GM23338 (cell line): ENCODE results near the gene SGK1.

ENCODE experiments used
- CREB1 ChIP-seq: fragments of 250-450 bp; sonication (Bioruptor Pico); IDR thresholded peaks from 2 replicates; pipeline ENCODE4 v1.5.0; 2020; ENCODE audit warnings: low read depth, mild to moderate bottlenecking, moderate library complexity
- EZH2 ChIP-seq: fragments of 200-600 bp; sonication (generic); IDR thresholded peaks from one replicate; pipeline ENCODE4 v1.8.0; 2017; ENCODE audit warnings: antibody characterized with exemption, mild to moderate bottlenecking, low read depth; ENCODE audit not compliant: unreplicated experiment
- EZH2phosphoT487 ChIP-seq: fragments of 200-600 bp; sonication (generic); IDR thresholded peaks from one replicate; pipeline ENCODE4 v1.8.1; 2018; ENCODE audit warnings: antibody characterized with exemption; ENCODE audit not compliant: unreplicated experiment
- NANOG ChIP-seq: IDR thresholded peaks from 2 replicates; pipeline ENCODE4 v1.6.1; 2016; ENCODE audit warnings: antibody characterized with exemption, borderline replicate concordance
- POLR2AphosphoS5 ChIP-seq: IDR thresholded peaks from 2 replicates; pipeline ENCODE4 v1.6.1; 2016; ENCODE audit warnings: antibody characterized with exemption, low read depth
- ZNF114 ChIP-seq: fragments of 250-450 bp; sonication (Bioruptor Pico); IDR thresholded peaks from 2 replicates; pipeline ENCODE4 v1.5.0; 2020; ENCODE audit warnings: mild to moderate bottlenecking, moderate library complexity
- ZNF331 ChIP-seq: fragments of 250-450 bp; sonication (Bioruptor Pico); IDR thresholded peaks from 2 replicates; pipeline ENCODE4 v1.5.0; 2020; ENCODE audit warnings: low read depth, mild to moderate bottlenecking, moderate library complexity
- TF ChIP-seq, protein P1 (sequence below), 2 experiments: fragments of 200-600 bp in 1 of 2; sonication (generic) in 1 of 2; conservative IDR thresholded peaks; 2 replicates each; pipeline versions ENCODE4 v1.5.1 to v1.6.1; 2016 to 2017; ENCODE audit warnings: antibody characterized with exemption in 2 of 2, low read depth in 2 of 2, mild to moderate bottlenecking in 2 of 2, moderate library complexity in 1 of 2
- TF ChIP-seq, protein P2 (sequence below): IDR thresholded peaks from one replicate; pipeline ENCODE4 v1.6.1; 2018; ENCODE audit warnings: antibody characterized with exemption; ENCODE audit not compliant: unreplicated experiment
- TF ChIP-seq, protein P3 (sequence below): IDR thresholded peaks from 2 replicates; pipeline ENCODE4 v1.6.1; 2016; ENCODE audit warnings: antibody characterized with exemption
- TF ChIP-seq, protein P4 (sequence below): fragments of 250-450 bp; sonication (Bioruptor Pico); IDR thresholded peaks from 2 replicates; pipeline ENCODE4 v1.5.0; 2020; ENCODE audit warnings: mild to moderate bottlenecking, moderate library complexity

DNA sequence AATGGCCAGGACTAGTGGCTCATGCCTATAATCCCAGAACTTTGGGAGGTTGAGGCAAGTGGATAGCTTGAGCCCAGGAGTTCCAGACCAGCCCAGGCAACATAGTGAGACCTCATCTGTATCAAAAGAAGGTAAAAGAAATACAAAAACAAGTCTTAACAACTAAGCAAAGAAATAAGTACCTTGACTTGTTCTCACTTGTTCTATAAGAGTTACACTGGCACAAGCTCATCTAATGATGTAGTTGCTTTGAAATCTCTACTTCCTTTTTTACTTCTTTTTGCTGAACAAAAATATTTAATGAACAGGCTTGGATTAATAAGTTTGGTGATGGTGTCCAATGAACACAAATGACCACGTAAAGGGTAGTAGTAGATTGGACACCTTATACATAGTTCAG lies 72.2 kb downstream of the SGK1 start:
- no peak for TF ChIP-seq EZH2
- TF ChIP-seq POLR2AphosphoS5: no peak
- TF ChIP-seq, protein P1, sequence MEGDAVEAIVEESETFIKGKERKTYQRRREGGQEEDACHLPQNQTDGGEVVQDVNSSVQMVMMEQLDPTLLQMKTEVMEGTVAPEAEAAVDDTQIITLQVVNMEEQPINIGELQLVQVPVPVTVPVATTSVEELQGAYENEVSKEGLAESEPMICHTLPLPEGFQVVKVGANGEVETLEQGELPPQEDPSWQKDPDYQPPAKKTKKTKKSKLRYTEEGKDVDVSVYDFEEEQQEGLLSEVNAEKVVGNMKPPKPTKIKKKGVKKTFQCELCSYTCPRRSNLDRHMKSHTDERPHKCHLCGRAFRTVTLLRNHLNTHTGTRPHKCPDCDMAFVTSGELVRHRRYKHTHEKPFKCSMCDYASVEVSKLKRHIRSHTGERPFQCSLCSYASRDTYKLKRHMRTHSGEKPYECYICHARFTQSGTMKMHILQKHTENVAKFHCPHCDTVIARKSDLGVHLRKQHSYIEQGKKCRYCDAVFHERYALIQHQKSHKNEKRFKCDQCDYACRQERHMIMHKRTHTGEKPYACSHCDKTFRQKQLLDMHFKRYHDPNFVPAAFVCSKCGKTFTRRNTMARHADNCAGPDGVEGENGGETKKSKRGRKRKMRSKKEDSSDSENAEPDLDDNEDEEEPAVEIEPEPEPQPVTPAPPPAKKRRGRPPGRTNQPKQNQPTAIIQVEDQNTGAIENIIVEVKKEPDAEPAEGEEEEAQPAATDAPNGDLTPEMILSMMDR (conservative IDR thresholded peaks at IDR 0.05; ENCODE audit: low read depth in 2 of 2): no peak
- TF ChIP-seq, protein P2, sequence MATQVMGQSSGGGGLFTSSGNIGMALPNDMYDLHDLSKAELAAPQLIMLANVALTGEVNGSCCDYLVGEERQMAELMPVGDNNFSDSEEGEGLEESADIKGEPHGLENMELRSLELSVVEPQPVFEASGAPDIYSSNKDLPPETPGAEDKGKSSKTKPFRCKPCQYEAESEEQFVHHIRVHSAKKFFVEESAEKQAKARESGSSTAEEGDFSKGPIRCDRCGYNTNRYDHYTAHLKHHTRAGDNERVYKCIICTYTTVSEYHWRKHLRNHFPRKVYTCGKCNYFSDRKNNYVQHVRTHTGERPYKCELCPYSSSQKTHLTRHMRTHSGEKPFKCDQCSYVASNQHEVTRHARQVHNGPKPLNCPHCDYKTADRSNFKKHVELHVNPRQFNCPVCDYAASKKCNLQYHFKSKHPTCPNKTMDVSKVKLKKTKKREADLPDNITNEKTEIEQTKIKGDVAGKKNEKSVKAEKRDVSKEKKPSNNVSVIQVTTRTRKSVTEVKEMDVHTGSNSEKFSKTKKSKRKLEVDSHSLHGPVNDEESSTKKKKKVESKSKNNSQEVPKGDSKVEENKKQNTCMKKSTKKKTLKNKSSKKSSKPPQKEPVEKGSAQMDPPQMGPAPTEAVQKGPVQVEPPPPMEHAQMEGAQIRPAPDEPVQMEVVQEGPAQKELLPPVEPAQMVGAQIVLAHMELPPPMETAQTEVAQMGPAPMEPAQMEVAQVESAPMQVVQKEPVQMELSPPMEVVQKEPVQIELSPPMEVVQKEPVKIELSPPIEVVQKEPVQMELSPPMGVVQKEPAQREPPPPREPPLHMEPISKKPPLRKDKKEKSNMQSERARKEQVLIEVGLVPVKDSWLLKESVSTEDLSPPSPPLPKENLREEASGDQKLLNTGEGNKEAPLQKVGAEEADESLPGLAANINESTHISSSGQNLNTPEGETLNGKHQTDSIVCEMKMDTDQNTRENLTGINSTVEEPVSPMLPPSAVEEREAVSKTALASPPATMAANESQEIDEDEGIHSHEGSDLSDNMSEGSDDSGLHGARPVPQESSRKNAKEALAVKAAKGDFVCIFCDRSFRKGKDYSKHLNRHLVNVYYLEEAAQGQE: no peak
- TF ChIP-seq ZNF331 (CRISPR knock-in tag): no peak
- TF ChIP-seq NANOG: no peak
- TF ChIP-seq EZH2phosphoT487: no peak
- TF ChIP-seq CREB1 (CRISPR knock-in tag): no peak
- TF ChIP-seq, protein P3, sequence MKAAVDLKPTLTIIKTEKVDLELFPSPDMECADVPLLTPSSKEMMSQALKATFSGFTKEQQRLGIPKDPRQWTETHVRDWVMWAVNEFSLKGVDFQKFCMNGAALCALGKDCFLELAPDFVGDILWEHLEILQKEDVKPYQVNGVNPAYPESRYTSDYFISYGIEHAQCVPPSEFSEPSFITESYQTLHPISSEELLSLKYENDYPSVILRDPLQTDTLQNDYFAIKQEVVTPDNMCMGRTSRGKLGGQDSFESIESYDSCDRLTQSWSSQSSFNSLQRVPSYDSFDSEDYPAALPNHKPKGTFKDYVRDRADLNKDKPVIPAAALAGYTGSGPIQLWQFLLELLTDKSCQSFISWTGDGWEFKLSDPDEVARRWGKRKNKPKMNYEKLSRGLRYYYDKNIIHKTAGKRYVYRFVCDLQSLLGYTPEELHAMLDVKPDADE: no peak
- TF ChIP-seq ZNF114 (CRISPR knock-in tag): no peak
- TF ChIP-seq, protein P4, sequence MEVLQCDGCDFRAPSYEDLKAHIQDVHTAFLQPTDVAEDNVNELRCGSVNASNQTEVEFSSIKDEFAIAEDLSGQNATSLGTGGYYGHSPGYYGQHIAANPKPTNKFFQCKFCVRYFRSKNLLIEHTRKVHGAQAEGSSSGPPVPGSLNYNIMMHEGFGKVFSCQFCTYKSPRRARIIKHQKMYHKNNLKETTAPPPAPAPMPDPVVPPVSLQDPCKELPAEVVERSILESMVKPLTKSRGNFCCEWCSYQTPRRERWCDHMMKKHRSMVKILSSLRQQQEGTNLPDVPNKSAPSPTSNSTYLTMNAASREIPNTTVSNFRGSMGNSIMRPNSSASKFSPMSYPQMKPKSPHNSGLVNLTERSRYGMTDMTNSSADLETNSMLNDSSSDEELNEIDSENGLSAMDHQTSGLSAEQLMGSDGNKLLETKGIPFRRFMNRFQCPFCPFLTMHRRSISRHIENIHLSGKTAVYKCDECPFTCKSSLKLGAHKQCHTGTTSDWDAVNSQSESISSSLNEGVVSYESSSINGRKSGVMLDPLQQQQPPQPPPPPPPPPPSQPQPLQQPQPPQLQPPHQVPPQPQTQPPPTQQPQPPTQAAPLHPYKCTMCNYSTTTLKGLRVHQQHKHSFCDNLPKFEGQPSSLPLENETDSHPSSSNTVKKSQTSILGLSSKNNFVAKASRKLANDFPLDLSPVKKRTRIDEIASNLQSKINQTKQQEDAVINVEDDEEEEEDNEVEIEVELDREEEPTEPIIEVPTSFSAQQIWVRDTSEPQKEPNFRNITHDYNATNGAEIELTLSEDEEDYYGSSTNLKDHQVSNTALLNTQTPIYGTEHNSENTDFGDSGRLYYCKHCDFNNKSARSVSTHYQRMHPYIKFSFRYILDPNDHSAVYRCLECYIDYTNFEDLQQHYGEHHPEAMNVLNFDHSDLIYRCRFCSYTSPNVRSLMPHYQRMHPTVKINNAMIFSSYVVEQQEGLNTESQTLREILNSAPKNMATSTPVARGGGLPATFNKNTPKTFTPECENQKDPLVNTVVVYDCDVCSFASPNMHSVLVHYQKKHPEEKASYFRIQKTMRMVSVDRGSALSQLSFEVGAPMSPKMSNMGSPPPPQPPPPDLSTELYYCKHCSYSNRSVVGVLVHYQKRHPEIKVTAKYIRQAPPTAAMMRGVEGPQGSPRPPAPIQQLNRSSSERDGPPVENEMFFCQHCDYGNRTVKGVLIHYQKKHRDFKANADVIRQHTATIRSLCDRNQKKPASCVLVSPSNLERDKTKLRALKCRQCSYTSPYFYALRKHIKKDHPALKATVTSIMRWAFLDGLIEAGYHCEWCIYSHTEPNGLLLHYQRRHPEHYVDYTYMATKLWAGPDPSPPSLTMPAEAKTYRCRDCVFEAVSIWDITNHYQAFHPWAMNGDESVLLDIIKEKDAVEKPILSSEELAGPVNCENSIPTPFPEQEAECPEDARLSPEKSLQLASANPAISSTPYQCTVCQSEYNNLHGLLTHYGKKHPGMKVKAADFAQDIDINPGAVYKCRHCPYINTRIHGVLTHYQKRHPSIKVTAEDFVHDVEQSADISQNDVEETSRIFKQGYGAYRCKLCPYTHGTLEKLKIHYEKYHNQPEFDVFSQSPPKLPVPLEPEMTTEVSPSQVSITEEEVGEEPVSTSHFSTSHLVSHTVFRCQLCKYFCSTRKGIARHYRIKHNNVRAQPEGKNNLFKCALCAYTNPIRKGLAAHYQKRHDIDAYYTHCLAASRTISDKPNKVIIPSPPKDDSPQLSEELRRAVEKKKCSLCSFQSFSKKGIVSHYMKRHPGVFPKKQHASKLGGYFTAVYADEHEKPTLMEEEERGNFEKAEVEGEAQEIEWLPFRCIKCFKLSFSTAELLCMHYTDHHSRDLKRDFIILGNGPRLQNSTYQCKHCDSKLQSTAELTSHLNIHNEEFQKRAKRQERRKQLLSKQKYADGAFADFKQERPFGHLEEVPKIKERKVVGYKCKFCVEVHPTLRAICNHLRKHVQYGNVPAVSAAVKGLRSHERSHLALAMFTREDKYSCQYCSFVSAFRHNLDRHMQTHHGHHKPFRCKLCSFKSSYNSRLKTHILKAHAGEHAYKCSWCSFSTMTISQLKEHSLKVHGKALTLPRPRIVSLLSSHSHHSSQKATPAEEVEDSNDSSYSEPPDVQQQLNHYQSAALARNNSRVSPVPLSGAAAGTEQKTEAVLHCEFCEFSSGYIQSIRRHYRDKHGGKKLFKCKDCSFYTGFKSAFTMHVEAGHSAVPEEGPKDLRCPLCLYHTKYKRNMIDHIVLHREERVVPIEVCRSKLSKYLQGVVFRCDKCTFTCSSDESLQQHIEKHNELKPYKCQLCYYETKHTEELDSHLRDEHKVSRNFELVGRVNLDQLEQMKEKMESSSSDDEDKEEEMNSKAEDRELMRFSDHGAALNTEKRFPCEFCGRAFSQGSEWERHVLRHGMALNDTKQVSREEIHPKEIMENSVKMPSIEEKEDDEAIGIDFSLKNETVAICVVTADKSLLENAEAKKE: no peak
